8988T (cell line): Measurements from ENCODE around the gene LILRB5.
"Not testable (repeated sequence)": the region's sequence is repeated elsewhere in the genome, so short reads cannot be mapped to it uniquely, and the experiment has no call there.

Source experiments
- DNase-seq: peaks from one replicate; pipeline ENCODE4 v3.0.0; 2011

The LILRB5 gene

DNA sequence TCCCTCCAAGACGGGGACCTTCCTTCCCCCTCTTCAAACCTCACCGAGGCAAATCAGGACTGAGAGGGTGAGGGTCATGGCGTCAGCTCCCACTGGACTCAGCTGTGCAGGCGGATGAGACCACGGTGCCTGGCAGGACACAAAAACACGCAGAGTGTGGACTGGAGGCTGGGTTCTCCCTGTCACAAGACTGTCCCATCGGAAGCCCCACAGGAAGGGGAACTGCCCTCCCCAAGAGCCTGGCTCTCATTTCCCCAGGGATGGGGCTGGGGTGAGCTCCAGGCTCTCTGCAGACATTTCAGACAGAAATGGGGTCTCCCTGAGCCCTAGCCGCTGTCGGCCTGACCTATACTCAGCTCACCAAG is at the start of gene LILRB5:
LILRB5 (minus strand) TSS at position 158 of the 365 bp plus-strand sequence; CDS start at position 78, 80 bp downstream.
- no peak for DNase-seq

DNA sequence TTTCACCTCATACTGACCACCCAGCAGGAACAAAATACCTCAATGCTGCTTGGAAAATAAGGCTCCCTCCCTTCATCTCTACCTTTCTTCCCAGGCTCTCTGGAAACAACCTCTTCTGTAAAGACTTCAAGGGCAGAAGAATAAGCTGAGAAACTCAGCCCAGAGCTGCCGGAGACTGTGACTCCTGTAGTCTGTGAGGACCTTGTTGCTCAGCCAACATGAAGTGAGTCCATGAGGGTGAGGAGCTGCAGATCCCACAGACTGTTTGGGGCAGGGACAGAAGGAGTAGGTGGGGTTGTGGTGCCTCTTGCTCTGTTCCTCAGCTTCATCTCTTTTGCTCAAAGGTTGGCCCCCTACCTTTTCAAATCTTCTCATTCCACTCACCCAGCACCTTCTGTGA is 48.1 kb upstream of the LILRB5 start:
- no peak for DNase-seq

DNA sequence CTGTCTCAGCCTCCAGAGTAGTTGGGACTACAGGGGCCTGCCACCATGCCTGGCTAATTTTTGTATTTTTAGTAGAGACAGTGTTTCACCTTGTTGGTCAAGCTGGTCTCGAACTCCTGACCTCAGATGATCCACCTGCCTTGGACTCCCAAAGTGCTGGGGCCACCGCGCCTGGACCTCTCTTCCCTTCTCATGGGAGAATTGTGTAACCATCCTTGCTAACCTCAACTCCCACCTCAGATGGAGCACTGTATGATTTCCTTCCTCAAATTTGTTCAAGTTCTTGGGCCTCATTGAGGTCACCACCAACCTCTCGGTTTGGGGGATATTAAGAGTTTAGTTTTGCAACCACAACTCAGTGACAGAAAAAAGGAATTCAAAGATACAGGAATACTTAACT is 45.2 kb upstream of the LILRB5 start:
- DNase-seq, result no peak

DNA sequence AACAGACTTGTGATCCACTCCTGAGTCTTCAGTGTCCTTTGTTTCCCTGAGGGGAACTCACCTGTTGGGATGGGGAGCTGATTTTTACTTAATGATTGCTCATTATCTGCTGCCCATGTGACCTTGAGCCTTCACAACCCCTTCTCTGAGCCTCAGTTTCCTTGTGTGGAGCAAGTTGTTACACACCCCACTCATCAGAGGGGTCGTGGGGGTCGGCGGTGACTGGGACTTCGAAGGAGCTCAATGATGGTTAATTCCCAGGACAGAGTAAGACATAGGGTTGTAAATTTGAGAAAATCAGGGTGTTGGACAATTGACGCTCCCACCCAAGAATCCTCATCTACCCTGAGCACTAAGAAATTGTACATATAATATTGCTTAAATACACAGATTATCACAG is 42.4 kb upstream of the LILRB5 start:
- DNase-seq, result no peak

DNA sequence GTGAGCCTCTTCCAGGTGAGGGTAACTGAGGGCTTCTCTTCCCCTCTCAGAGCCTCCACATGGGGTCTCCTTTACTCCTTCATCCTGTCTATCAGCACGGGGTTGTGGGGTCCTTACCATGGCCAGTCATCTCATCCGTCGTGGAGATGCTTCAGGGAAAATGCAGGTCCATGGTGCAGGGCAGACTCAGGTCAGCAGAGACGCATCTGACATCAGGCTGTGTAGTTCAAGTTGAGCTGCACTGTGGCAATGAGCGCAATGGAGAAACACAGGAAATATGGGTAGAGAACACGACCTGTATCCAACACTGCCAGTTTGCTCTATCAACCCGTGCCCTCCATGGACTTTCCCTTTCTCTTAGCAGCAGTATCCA is 42.0 kb upstream of the LILRB5 start:
- no peak for DNase-seq

DNA sequence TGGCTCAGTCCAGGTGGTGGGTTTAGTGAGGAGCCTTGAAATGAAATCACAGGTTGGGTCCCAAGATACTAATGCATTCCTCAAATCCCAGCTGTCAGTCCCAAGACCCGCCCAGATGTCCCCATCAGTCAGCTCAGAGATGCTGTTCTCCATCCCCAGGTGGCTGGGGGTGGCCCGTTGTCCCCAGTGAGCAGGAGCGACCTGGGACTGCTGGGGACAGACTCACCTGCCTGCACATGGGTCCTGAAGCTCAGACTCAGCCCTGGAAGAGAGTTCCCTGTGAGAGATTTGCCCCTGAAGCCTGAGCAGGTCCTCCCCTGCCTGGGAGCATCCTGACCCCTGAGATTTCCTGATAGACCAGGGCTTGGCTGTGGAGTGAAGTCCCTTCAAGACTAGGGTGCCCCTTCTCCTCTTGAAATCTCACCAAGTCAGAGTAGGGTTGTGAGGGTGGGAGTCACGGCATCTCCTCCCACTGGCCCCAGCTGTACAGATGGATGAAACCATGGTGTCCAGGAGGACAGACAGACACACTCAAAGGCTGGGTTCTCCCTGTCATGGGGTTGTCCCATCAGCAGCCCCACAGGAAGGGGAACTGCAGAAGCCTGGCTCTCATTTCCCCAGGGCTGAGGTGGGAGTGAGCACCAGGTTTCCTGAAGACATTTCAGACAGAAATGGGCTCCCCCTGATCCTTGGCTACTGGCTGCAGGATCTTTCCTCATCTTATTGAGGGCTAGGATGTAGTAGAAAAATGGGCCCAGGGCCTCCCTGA is 41.5 kb upstream of the LILRB5 start:
- DNase-seq, result no peak

DNA sequence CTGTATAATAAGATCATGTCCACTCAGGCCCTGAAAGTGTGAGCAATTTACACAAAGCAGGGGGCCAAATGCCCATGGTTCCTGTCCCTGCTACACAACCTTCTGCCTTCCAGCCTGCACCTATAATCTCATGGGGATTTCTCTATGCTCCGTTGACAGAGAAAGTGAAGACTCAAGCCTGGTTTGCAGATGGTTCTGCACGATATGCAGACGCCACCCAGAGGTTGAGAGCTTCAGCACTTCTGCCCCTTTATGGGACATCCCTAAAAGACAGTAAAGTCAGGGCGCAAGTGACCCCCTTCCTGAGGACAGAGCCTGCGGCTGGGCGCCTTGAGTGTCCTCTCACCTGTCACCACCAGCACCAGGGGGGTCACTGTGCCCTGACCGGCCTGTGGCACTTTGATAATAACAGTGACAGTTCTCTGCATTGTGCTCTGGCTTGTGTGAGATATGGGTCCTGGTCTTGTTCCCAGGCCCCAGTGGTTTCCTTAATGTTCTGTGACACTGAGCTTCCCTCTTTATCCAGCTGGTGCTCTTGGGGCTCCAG is 40.8 kb upstream of the LILRB5 start:
- no peak for DNase-seq

DNA sequence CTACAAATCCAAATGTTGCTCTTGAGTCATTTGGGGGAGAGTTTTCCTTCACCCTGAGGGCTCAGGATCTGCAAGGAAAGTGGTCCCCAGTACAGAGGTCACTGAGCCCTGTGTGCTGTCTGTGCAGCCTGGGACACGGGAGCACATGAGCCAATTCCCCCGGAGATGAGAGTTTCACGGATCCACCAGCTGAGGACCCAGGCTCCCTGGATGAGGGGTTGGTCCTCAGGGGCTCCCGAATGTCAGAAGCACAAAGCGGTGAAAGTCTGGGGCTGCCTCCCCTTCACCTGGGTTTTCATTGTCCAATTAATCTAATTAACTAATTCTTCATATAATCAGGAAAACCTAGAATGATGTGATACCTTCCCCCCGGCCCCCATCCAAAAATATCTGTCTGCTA is 37.5 kb upstream of the LILRB5 start:
- no peak for DNase-seq

DNA sequence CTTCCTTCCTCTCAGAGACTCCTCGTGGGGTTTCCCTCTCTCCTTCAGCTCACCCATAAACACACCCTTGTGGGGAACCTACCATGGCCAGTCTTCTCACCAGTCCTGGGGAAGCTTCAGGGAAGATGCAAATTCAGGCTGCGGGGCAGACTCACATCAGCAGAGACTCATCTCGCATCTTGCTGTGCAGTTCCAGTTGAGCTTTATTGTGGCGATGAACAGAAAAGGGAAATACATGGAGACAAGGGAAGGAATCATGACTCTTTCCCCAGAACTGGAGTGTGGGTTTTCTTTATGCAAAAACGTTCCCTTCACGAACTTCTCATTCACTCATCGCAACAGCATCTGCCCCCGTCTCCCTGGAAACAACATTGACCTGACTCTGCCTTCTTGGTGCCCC is 32.1 kb upstream of the LILRB5 start:
- not testable (repeated sequence) for DNase-seq

DNA sequence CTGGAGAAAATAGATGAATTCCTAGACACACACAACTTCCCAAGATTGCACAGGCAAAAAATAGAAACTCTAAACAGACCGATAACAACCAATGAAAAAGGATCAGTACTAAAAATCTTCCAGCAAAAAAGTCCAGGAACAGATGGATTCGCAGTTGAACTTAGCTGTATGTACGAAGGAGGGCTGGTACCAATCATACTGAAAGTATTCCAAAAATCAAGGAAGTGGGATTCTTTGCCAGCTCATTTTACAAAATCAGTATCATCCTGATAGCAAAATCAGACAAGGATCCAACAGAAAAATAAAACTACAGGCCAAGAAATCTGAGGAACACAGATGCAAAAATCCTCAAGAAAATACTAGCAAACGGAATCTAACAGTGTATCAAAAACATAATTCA is 30.4 kb upstream of the LILRB5 start:
- peak; percentile 26 for DNase-seq

DNA sequence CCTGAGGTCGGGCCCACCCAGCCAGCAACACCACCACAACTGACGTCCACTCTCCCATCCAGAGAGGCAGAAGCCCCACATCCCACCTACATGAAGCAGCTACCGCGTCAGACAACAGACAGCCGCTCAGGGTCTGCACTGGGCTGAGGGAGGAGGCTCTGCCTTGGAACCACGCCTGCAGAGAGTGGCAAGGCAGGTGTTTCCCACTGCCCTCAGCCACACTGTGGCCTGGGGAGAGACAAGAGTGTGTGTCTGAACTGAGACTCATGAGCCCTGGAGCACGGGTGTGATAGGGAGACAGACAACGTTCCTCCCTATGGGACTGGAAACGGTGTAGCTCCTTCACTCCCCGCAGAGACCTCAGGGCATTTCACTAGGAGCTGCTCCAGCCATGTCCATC is 29.2 kb upstream of the LILRB5 start:
- DNase-seq, result not testable (repeated sequence)

DNA sequence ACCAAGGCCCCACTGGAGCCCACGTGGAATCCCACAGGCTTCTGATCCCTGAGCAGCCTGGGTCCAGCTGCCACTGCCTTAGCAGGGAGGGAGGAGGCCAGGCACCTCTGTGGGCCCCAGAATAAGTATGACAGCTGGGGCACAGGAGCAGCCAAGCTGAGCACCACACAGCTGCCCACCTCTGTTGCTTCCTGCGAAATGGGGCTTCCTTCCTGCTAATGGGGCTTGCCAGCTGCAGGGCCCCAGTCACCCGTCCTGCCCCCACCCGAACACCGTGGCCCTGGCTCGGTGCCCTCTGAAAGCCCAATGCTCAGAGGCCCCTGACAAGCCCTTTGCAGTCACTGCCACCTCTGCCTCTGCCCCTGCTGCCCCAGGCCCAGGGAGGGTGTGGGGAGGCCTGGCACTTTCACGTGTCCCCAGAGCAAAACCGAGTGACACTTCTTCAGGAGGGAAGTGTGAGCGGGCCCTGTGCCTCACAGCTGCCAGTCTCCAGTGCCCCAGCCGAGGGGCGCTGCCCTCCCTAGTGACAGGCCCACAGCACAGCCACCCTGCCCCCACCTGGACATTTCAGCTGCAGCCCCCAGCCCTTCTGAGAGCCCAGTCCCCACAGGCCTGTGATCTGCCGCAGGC is 28.5 kb upstream of the LILRB5 start:
- not testable (repeated sequence) for DNase-seq

DNA sequence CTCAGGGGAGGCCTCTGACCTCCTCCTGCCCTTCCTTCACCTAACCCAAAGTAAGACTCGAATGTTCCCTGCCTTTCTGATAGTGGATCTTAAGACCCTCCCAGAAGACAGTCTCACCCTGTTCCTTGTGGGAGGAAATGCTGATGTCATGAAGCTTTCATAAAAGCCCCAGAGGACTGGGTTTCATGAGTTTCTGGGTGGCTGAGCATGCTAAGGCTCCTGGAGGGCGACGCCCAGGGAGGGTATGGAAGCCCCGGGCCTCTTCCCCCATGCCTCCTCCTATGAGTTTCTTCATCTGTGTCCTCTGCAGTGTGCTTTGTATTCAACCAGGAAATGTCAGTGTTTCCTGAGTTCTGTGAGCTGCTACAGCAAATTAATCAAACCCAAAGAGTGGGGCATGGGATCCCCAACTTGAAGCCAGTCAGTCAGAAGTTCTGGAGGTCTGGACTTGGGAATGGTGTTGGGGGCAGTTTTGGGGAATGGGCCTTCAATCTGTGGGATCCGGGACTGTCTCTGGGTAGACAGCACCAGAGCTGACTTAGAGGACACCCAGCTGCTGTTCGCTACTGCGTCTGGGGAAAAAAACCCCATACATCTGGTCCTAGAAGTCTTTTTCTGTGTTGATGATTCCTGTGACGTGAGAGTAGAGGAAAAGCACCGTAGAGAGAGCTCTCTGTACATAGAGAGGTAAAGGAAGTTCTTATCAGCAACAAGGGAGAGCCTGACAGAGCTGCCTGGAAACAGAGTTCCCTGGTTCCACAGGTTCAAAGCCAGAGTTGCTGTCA is 25.8 kb upstream of the LILRB5 start:
- no peak for DNase-seq

DNA sequence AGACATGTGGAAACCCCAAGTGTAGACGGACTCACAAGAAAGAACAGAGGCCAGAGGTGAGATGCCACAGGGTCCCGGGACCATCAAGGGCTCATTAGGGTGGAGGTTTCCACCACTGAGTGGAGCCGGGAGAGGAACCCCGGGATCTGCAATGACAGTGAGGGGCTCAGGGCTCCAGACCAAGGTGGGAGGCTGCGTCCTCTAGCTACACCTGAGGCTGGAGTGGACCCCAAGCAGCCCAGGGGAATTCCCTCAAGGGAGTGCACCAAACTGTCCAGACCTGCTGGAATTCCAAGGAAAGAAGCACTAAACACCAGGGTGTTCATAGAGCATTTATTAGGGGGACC is 24.6 kb upstream of the LILRB5 start:
- not testable (repeated sequence) for DNase-seq

DNA sequence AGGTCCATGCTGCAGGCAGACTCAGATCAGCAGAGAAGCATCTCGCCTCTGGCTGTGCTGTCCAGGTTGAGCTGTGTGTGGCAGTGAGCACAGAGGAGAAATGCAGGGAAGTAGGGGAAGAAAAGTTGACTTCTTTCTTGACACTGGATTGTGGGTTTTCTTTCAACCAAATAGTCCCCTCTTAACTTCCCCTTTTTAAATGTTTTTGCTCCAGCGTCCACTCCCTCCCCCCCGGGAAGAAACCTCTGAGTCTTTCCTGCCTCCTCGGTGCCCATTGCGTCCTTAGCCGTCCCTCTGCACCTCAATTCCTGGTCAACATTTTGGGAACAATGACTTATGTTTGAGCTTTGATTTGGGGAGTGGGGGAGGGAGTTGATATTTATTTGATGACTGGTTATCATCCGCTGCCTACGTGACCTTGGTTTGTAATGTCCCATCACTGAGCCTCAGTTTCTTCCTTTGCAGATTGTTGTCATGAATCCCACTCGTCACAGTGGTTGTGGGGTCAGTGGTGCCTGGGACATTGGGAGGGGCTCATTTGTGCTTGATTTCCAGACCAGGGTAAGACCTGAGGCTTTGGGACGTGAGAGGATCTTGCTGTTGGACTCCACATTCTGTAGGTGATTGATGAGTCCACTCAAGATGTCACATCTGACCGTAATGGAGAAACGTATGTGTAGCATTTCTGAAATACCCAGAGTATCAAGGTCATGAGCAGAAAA is 24.1 kb upstream of the LILRB5 start, which contains the start of gene LILRB2:
LILRB2 (minus strand) TSS at position 104 of the 722 bp plus-strand sequence. CDS start 614 bp downstream, outside the sequence.
- no peak for DNase-seq

DNA sequence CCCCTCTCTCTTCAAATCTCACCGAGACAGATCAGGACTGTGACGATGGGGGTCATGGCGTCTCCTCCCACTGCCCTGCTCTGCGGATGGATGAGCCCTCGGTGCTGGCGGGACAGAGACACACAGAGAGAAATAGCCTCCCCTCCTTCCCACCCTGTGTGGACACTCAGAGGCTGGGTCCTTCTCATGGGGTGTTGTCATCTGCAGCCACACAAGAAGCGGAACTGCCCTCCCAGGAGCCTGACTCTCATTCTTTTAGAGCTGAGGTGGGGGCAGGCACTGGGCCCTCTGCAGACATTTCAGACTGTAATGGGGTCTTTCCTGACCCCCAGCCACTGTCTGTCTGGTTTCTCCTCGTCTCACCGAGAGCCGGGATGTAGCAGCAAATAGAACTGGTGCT is 23.4 kb upstream of the LILRB5 start:
- DNase-seq, result not testable (repeated sequence)

DNA sequence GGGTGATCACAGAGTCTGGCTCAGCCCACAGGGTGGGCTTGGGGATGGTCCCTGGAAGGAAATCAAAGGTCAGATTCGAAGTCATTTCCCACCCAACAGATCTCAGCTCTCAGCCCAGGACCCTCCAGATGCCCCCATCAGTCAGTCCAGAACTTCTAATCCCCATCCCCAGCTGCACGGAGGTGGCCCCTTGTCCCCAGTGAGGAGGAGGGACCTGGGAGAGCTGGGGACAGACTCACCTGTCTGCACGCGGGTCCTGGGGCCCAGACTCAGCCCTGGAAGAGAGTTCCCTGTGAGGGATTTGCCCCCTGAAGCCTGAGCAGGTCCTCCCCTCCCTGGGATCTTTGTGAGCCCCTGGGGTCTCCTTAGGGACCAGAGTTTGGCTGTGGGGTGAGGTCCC is 23.0 kb upstream of the LILRB5 start:
- DNase-seq, result not testable (repeated sequence)

DNA sequence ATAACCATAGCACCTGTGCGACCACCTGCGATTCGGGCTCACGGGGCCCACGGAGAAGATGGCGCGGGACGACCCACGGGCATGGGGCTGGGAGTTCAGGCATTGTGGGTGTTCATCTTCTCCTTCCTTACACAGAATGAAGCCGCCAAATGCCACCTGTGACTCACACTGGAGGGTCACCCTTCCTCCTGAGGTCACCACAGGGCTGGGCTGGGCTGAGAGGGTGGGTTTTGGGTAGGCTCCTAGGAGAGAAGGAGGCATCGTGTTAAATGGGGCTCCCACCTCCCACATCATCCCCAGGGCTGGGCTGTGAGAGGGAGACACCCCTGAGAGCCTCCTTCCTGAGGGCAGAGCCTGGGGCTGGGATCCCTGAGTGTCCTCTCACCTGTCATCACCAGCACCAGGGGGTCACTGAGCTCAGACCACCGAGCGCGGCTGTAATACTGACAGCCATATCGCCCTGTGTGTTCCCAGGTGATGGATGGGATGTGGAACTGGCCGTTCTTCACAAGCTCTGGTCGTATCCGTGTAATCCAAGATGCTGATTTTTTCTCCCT is 22.4 kb upstream of the LILRB5 start:
- no peak for DNase-seq

DNA sequence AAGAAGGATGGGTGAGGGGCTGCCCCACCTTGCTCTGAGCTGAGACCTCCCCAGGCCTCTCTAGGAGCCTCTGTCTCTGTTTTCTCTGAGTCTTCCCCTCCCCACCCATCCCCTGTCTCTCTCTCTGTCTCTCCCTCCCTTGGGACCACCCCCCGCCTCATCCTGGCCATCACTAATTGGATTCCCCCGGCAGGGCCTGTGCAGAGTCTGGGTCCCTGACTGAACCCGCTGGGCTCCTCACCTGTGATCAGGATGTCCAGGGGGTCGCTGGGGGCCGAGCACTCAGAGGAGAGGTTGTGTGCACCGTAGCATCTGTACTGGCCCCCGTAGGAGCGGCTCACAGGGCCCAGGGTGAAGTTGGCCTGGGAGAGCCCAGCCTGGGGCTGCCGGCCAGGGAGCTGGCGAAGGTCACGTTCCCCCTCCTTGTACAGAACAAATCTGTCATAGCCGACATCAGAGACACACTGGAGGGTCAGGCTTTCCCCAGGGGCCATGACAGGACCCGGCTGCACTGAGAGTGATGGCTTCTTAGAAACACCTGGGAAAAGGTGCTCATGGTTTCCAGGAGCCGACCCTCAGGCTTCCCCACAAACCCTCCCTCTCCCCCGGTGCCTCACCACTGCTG is 21.6 kb upstream of the LILRB5 start:
- not testable (repeated sequence) for DNase-seq

DNA sequence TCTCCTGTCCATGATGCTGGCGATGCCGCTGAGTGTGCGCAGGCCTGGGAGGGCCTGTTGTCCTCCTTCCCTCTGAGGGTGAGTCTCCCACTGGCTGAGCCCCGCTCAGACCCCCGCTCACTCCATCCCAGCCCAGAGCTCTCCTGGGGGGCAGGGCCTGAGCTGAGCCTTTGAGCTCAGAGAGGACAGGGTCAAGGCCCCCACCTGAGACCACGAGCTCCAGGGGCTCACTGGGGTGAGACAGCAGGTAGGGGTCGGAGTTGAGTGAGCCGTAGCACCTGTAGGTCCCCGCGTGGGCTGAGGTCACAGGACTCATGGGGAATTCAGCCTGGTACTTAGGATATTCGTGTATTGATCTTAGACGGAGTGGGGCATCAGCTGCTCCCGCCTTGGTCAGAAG is 21.0 kb upstream of the LILRB5 start:
- DNase-seq, result not testable (repeated sequence)

DNA sequence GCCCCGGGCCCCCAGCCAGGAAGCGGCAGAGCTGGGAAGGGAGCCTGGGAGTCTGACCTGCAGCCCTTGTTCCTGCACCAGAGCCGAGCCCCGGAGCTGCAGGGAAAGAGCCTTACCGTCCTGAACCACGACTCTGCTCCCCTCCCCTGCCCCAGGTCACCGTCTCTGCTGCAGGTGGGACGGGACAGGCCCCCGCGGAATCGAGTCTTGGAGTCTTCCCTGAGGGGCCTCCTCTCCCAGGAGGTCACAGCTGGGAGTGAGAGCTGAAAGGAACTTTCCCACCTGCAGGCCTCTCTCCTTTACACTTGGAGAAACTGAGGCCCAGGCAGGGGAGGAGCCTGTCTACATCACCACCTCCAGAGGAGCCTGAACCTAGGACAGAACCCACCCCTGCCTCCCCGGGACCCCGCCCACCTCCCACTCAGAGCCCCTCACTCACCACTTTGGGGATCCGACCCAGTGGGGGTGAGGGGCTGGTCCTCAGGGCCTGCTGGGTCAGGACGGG is 20.1 kb upstream of the LILRB5 start:
- DNase-seq, result not testable (repeated sequence)

DNA sequence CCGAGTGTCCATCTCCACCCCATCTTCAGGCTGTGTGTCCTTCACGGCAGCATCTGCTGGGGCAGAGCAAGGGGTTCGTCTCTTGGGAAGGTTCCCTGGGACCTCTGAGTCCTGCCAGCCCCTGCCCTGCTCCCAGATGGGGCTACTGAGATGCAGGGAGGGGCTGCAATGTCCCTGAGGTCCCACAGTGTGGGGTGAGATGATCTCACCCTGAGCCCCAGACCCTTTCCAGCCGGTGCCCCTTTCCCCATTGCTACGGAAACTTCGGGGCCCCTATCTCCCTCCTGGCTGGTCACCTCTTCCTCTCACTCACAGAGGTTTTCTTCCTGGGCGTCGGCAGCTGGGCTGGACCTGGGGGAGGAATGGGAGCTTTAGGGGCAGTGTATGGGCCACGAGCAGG is 18.9 kb upstream of the LILRB5 start:
- no peak for DNase-seq
